ENCODE results near the gene ZBTB7C.
"Not testable (repeated sequence)": the region's sequence is repeated elsewhere in the genome, so short reads cannot be mapped to it uniquely, and the experiment has no call there.

Gene ZBTB7C

DNA sequence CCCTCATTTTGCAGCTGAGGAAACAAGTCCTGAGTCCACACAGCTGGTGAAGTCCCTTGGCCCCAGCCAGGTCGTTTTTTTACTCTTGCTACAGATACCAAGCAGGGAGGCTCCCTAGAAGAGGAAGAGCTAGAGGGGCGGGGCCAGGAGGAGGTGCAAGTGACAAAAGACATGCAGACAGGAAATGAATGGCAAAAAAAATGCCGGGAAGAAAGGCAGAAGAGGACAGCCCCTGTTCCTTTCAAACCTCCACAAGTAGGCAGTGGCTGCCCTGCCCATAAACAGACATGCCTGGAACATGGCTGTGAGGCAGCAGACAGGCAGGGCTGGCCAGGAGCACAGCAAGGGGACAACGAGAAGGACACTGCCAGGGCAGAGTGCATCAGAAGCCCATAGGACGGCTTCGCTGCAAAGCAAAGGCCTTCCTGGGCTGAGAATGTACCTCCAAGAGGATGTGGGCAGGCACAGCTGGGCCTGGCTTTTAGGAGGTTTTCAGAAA is 108.7 kb downstream of the ZBTB7C start:
- Histone ChIP-seq H3K27me3 (ENCODE audit: insufficient read depth, low read length) (no peaks in the 10 kb centered on the region), H3K36me3 (ENCODE audit: insufficient read depth, low read length) (no peaks in the 10 kb centered on the region), H3K9me3 (ENCODE audit: low read length) (no peaks in the 10 kb centered on the region), H2AFZ (ENCODE audit: low read depth, low read length) (no peak overlapping the region), H3K4me3 (ENCODE audit: low read length) (no peak overlapping the region), H3K4me1 (ENCODE audit: insufficient read depth, low read length) (no peaks in the 10 kb centered on the region)

DNA sequence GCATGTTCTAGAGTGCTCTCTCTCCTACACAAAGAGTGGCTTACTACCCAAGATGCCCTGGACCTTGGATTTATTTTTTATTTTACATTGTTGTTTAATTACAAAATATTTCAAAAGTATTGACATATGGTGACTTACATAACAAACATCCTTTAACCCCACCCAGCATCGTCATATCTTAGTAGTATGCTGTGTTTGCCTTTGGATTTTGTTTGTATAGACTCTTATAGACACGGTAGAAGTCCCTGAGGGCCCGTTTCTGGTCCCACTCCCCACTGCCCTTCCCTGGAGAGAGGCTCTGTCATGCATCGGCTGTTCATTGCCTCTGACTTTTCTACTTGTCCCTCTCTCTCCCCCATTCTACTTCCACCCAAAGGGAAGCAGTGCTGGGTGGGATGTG is 112.0 kb downstream of the ZBTB7C start:
- H2AFZ ChIP-seq (ENCODE audit: low read depth, low read length) = no peak overlapping the region
- no peaks in the 10 kb centered on the region for H3K36me3 ChIP-seq (ENCODE audit: insufficient read depth, low read length)
- H3K9me3 ChIP-seq (ENCODE audit: low read length) = no peaks in the 10 kb centered on the region
- no peak overlapping the region for H3K4me3 ChIP-seq (ENCODE audit: low read length)
- no peaks in the 10 kb centered on the region for H3K4me1 ChIP-seq (ENCODE audit: insufficient read depth, low read length)
- no peaks in the 10 kb centered on the region for H3K27me3 ChIP-seq (ENCODE audit: insufficient read depth, low read length)

DNA sequence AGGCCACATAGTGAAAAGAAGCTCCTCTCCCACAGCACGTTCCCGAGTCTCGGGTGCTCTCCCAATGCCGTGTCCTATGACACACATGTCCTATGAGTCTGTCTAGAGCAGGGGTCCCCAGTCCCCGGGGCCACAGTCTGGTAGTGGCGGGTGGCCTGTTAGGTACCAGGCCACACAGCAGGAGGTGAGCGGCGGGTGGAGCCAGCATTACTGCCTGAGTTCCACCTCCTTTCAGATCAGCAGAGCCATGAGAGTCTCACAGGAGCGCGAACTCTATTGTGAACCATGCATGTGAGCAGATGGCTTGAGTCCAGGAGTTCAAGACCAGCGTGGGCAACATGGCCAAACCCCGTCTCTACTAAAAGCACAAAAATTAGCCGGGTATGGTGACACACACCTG is 112.6 kb downstream of the ZBTB7C start:
- no peaks in the 10 kb centered on the region for H3K36me3 ChIP-seq (ENCODE audit: insufficient read depth, low read length)
- H3K4me3 ChIP-seq (ENCODE audit: low read length) = no peak overlapping the region
- H3K9me3 ChIP-seq (ENCODE audit: low read length) = no peaks in the 10 kb centered on the region
- H3K4me1 ChIP-seq (ENCODE audit: insufficient read depth, low read length) = no peaks in the 10 kb centered on the region
- no peaks in the 10 kb centered on the region for H3K27me3 ChIP-seq (ENCODE audit: insufficient read depth, low read length)
- no peak overlapping the region for H2AFZ ChIP-seq (ENCODE audit: low read depth, low read length)

DNA sequence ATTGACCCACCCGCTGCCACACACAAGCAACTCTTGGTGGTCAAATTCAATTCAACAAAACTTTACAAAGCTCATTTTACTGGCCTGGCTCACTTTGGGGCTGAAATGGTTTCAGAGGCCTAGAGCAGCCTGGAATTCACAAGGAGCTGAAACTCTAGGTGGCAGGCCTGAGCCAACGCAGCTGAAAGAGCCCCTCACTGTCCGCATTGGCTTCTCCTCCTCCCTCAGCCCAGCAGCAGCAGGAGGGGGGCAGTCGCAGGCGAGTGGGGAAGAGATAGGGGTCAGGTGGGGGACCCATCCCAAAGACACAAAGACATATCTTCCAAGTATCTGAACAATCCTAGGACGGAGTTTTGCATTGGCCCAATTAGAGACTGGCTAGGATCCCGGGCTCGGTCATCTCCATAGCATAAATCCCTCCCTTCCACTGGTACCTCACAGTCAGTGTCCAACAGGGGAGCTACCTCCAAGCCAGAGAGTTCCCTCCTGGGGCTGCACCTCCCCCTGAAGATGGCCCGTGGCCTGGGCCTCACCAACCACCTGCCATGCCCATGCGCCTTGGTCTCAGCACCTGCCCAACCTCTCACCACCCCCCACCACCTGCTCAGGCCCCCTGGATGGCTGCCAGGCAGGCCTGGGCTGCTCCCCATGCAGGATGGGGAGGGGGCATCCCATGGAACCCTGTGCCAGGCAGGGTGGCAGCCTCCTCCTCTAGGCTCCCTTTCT is 113.4 kb downstream of the ZBTB7C start:
- Histone ChIP-seq H2AFZ (ENCODE audit: low read depth, low read length) (no peak overlapping the region), H3K27me3 (ENCODE audit: insufficient read depth, low read length) (no peaks in the 10 kb centered on the region), H3K9me3 (ENCODE audit: low read length) (no peaks in the 10 kb centered on the region), H3K4me3 (ENCODE audit: low read length) (no peak overlapping the region), H3K36me3 (ENCODE audit: insufficient read depth, low read length) (no peaks in the 10 kb centered on the region), H3K4me1 (ENCODE audit: insufficient read depth, low read length) (no peaks in the 10 kb centered on the region)

DNA sequence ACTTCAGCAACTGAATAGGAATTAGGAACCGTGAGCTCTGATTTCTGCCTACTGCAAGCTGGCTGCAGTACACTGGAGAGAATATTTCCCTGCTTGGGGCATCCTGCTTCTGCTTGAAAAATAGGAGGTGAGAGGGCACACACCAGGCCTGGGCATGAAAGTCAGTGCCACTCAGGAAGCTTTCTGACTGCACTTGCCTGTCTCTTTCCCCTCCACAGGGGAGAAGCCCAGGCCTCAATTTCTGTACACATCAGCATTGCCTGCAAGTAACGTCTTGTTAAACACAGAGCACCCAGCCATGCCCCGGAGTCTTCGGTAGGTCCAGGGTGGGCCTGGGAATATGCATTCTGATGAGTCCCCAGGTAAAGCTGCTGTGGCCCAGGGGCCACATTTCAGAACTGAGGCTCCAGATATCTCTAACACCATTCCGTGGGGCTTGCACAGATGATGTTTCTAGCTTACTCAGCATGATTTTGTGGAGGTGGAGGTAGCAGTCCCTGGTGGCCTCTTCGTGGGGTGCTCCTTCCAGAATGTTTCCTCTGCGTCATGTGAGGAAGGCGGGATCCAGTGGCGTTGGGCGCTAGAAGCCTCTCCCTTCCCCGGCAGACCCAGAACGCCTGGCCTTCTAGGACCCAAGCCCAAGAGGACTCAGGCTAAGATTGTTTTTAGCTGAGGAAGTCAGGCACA is 114.1 kb downstream of the ZBTB7C start:
- Histone ChIP-seq H3K4me3 (ENCODE audit: low read length) (no peak overlapping the region), H3K36me3 (ENCODE audit: insufficient read depth, low read length) (no peaks in the 10 kb centered on the region), H3K4me1 (ENCODE audit: insufficient read depth, low read length) (no peaks in the 10 kb centered on the region), H2AFZ (ENCODE audit: low read depth, low read length) (no peak overlapping the region), H3K9me3 (ENCODE audit: low read length) (no peaks in the 10 kb centered on the region), H3K27me3 (ENCODE audit: insufficient read depth, low read length) (no peaks in the 10 kb centered on the region)

DNA sequence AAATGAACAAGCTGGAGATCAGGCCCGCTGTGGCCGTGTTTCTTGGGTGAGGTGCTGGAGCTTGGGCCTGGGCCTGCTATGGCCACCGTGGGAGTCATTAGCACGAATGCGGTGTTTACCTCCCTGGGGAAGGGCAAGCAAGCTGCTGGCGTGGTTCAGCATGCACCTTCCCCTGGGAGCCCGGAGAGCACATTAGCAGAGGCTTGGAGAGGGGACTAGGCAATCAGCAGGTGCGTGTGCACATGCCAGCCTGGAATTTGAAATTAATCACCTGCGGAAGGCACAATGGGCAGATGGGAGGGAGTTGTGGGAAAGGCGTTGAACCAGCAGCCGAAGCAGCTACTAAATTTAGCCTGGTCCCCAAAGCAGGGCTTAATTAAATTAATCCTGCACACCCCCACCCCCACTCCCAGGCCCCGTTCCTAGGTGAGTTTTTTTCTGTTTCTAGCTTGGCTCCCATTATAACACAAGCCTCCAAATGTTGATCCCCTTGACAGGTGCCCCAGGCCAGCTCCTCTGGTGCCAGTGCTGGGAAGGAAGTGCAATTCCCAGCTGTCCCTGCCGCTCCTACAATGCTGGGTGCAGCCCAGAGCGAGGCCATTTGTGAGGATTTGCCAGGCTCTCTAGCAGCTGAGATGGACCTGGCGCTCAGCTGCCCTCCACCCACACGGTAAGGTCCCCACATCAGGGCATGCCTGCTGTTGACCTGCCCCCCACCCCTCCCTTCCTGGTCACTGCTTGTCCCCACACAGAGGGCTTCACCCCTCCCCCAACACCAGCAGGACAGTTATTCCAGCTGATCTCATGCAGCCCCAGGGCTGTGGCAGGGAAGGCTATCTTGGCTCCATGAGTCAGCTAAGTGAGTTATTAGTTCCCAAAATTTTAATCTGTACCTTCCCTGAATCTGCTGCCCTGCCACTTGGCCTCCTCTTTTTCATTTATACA is 115.0 kb downstream of the ZBTB7C start:
- Histone ChIP-seq H3K9me3 (ENCODE audit: low read length) (no peaks in the 10 kb centered on the region), H2AFZ (ENCODE audit: low read depth, low read length) (no peak overlapping the region), H3K4me1 (ENCODE audit: insufficient read depth, low read length) (no peaks in the 10 kb centered on the region), H3K27me3 (ENCODE audit: insufficient read depth, low read length) (no peaks in the 10 kb centered on the region), H3K4me3 (ENCODE audit: low read length) (no peak overlapping the region), H3K36me3 (ENCODE audit: insufficient read depth, low read length) (no peaks in the 10 kb centered on the region)

DNA sequence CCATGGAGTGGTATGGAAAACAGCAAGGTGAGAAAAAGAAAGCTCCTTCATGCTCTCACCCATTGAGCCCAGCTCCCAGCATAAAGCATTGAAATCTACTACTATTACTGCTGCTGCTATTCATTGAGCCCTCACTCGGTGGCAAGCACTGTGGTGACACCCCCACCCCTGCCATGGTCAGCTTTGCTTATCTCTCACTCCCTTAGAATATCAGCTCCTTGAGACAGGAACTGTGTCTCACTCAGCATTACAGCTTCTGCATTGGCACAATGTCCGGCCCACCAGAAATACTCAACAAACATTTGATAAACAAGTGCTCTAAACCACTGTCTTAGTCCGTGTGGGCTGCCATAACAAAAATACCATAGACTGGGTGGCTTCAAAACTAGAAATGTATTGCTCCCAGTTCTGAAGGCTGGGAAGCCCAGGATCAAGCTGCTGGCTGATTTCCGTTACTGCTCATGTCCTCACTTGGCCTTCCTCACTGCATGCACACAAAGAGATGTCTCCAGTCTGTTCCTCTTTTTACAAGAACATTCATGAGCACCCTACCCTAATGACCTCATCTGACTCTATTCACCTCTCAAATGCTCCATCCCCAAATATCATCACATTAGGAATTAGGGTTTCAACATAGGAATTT is 116.3 kb downstream of the ZBTB7C start:
- Histone ChIP-seq H3K9me3 (ENCODE audit: low read length) (no peaks in the 10 kb centered on the region), H2AFZ (ENCODE audit: low read depth, low read length) (no peak overlapping the region), H3K27me3 (ENCODE audit: insufficient read depth, low read length) (no peaks in the 10 kb centered on the region), H3K4me1 (ENCODE audit: insufficient read depth, low read length) (no peaks in the 10 kb centered on the region), H3K4me3 (ENCODE audit: low read length) (no peak overlapping the region), H3K36me3 (ENCODE audit: insufficient read depth, low read length) (no peaks in the 10 kb centered on the region)

DNA sequence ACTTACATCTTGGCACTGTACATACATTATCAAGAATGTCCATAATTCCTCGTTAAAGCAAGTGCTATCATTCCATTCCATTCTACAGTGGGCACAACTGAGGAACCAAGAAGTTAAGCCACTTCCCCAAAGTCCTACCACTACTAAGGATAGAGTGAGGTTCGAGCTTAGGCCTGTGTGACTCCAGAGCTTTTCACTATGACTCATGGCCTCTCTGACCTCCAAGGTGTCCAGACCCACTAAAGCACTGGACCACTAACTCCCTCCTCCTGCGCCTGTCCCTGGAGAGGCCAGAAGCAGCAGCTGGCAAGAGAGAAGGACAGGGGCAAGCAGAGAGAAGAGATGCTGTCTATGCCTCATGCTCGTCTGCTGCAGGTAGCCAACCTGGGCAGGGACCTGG is 117.0 kb downstream of the ZBTB7C start:
- no peak overlapping the region for H3K4me3 ChIP-seq (ENCODE audit: low read length)
- H2AFZ ChIP-seq (ENCODE audit: low read depth, low read length) = no peak overlapping the region
- no peaks in the 10 kb centered on the region for H3K9me3 ChIP-seq (ENCODE audit: low read length)
- no peaks in the 10 kb centered on the region for H3K4me1 ChIP-seq (ENCODE audit: insufficient read depth, low read length)
- H3K36me3 ChIP-seq (ENCODE audit: insufficient read depth, low read length) = no peaks in the 10 kb centered on the region
- no peaks in the 10 kb centered on the region for H3K27me3 ChIP-seq (ENCODE audit: insufficient read depth, low read length)

DNA sequence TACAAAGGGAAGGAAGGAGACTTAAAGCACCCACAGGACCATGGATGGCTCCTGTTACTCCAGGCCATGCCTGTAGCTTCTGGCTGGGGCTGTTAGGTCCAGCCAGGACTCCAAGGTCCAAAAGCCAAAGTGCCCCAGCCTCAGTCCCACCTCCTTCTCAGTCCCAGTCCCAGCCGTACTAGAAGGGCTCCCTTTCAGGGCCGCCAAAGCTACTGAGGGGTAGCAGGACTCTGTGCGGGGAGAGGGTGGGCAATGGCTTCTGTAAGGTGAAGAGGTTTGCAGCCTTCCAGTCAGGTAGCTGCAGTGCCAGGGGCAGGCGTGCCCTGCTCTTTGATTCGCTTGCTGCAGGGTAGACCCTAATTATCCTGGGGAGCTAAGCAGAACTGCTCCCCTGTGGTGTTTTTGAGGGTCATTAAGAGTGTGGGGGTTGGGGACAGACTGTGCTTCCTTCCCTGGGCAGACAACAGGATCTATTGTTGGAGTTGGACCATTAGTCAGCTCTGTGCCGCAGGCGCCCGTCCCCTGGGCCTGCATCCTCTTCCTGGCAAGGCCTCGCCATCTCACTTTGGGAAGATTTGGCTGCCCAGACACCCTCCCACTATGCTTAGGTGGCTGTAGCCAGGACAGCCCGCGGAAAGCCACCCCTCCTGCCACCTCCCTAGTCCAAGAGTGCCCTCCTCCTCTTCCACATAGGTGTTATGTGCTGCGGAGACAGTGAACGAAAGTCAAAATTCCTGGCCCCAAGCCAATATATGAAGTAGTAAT is 118.8 kb downstream of the ZBTB7C start:
- H3K4me1 ChIP-seq (ENCODE audit: insufficient read depth, low read length) = no peaks in the 10 kb centered on the region
- no peaks in the 10 kb centered on the region for H3K27me3 ChIP-seq (ENCODE audit: insufficient read depth, low read length)
- no peak overlapping the region for H2AFZ ChIP-seq (ENCODE audit: low read depth, low read length)
- no peaks in the 10 kb centered on the region for H3K36me3 ChIP-seq (ENCODE audit: insufficient read depth, low read length)
- no peaks in the 10 kb centered on the region for H3K9me3 ChIP-seq (ENCODE audit: low read length)
- H3K4me3 ChIP-seq (ENCODE audit: low read length) = no peak overlapping the region

DNA sequence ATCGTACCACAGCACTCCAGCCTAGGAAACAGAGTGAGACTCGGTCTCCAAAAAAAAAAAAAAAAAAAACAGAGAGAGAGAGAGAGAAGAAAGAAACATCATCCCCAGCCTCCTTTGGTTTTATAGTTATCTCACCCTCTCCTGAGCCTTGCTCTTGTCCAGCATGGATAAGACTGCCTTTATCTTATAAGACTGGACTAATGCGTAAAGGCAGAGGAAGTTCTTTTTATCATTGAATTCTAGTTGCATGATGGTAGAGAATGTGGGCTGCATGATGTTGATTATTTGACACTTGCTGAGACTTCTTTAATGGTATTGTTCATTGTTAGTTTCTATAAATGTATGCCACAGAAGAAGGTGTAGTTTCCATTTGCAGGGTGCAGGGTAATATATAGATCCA is 124.4 kb downstream of the ZBTB7C start:
- H3K36me3 ChIP-seq (ENCODE audit: insufficient read depth, low read length) = no peaks in the 10 kb centered on the region
- no peak overlapping the region for H3K4me3 ChIP-seq (ENCODE audit: low read length)
- H2AFZ ChIP-seq (ENCODE audit: low read depth, low read length) = no peak overlapping the region
- no peaks in the 10 kb centered on the region for H3K4me1 ChIP-seq (ENCODE audit: insufficient read depth, low read length)
- no peaks in the 10 kb centered on the region for H3K27me3 ChIP-seq (ENCODE audit: insufficient read depth, low read length)
- H3K9me3 ChIP-seq (ENCODE audit: low read length) = no peaks in the 10 kb centered on the region

DNA sequence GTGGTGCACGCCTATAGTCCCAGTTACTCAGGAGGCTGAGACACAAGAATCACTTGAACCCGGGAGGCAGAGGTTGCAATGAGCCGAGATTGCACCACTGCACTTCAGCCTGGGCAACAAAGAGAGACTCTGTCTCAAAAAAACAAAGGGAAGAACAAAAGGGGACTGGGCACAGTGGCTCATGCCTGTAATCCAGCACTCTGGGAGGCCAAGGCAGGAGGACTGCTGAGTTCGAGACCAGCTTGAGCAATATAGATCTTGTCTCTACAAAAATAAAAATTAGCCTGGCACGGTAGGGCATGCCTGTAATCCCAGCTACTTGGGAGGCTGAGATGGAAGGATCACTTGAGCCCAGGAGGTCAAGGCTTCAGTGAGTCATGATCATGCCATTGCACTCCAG is 125.2 kb downstream of the ZBTB7C start:
- not testable (repeated sequence) for H3K4me3 ChIP-seq (ENCODE audit: low read length); H3K36me3 ChIP-seq (ENCODE audit: insufficient read depth, low read length); H3K4me1 ChIP-seq (ENCODE audit: insufficient read depth, low read length); H3K27me3 ChIP-seq (ENCODE audit: insufficient read depth, low read length); H3K9me3 ChIP-seq (ENCODE audit: low read length); H2AFZ ChIP-seq (ENCODE audit: low read depth, low read length)

DNA sequence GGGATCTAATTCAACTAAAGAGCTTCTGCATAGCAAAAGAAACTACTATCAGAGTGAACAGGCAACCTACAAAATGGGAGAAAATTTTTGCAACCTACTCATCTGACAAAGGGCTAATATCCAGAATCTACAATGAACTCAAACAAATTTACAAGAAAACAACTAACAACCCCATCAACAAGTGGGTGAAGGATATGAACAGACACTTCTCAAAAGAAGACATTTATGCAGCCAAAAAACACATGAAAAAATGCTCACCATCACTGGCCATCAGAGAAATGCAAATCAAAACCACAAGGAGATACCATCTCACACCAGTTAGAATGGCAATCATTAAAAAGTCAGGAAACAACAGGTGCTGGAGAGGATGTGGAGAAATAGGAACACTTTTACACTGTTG is 127.7 kb downstream of the ZBTB7C start:
- H3K36me3 ChIP-seq (ENCODE audit: insufficient read depth, low read length); H3K27me3 ChIP-seq (ENCODE audit: insufficient read depth, low read length); H3K4me3 ChIP-seq (ENCODE audit: low read length); H3K9me3 ChIP-seq (ENCODE audit: low read length); H3K4me1 ChIP-seq (ENCODE audit: insufficient read depth, low read length); H2AFZ ChIP-seq (ENCODE audit: low read depth, low read length): not testable (repeated sequence)
